GM12878 (cell line): ENCODE measurements around the gene SCT. TPM values are rescaled to one million over a fixed set of nuclear protein-coding genes. Genes with fewer than 3 reads are reported as not detected.

Source experiments
- ATAC-seq: fragments of 200-7000 bp; cut with Tn5 transposase; 3 replicates; pipeline ENCODE4 v1.9.1; 2020; ENCODE audit warnings: mild to moderate bottlenecking, moderate library complexity
- BruUV-seq: library from RNA; stranded (reverse); fragments of 400-500 nt; replicated peaks from 2 replicates; lab custom pipeline; 2021; lab: Mats Ljungman, UMichigan
- CTCF ChIA-PET: fragments of 300-600 bp; sonication (Branson Sonifier 250); formaldehyde crosslinking; extraction: SDS; loops from one replicate; lab custom pipeline; 2021; ENCODE audit warnings: inconsistent platforms; lab: Yijun Ruan, JAX
- POLR2A ChIA-PET: fragments of 350-600 bp; formaldehyde crosslinking; extraction: SDS; loops from one replicate; lab custom pipeline; 2021; ENCODE audit warnings: inconsistent platforms; lab: Charles Lee
- RAD21 ChIA-PET: fragments of 300-600 bp; sonication (Branson Sonifier 250); formaldehyde crosslinking; loops from one replicate; lab custom pipeline; 2023; ENCODE audit warnings: antibody characterized with exemption; ENCODE audit not compliant: unreplicated experiment; lab: Charles Lee
- SMC1A ChIA-PET: fragments of 300-600 bp; sonication (Branson Sonifier 250); formaldehyde crosslinking; loops from one replicate; lab custom pipeline; 2023; ENCODE audit not compliant: unreplicated experiment, uncharacterized antibody; lab: Charles Lee
- DNase-seq: peaks from one replicate; pipeline ENCODE4 v3.0.0-alpha.2; 2011; ENCODE audit warnings: low read depth, low spot score
- FAIRE-seq: peaks from 3 replicates; lab custom pipeline; 2011; peaks lifted over from hg19 to GRCh38; lab: Jason Lieb, UNC
- H2AFZ ChIP-seq: 2 replicates; pipeline ENCODE4 v1.6.0; 2011; ENCODE audit warnings: low read depth, low read length, control low read depth; ENCODE audit not compliant: control insufficient read depth
- H3K27ac ChIP-seq: 2 replicates; pipeline ENCODE4 v1.5.1; 2011; ENCODE audit warnings: control low read depth; ENCODE audit not compliant: control insufficient read depth, insufficient read depth
- H3K27me3 ChIP-seq, 2 experiments: replicated peaks in 1 of 2; 2 replicates each; pipeline versions ENCODE4 v1.6.0 to v1.6.1; 2011; ENCODE audit warnings: low read length in 1 of 2; ENCODE audit not compliant: control insufficient read depth in 2 of 2, insufficient read depth in 2 of 2
- H3K36me3 ChIP-seq, 2 experiments: 2 replicates each; pipeline ENCODE4 v1.5.1; 2011; ENCODE audit warnings: low read length in 1 of 2; ENCODE audit not compliant: control insufficient read depth in 2 of 2, insufficient read depth in 2 of 2
- H3K4me1 ChIP-seq: 2 replicates; pipeline ENCODE4 v1.6.1; 2011; ENCODE audit warnings: mild to moderate bottlenecking, low read length, moderate library complexity, mixed read lengths; ENCODE audit not compliant: control insufficient read depth, insufficient read depth
- H3K4me2 ChIP-seq: 2 replicates; pipeline ENCODE4 v1.6.0; 2011; ENCODE audit warnings: control low read depth; ENCODE audit not compliant: control insufficient read depth, insufficient read depth
- H3K4me3 ChIP-seq: fragments of 200-600 bp; sonication (generic); 2 replicates; pipeline ENCODE4 v1.5.1; 2016
- H3K79me2 ChIP-seq: 2 replicates; pipeline ENCODE4 v1.6.0; 2011; ENCODE audit warnings: low read length; ENCODE audit not compliant: control insufficient read depth, insufficient read depth
- H3K9ac ChIP-seq: 2 replicates; pipeline ENCODE4 v1.8.0; 2011; ENCODE audit warnings: low read length, control low read depth, mixed read lengths; ENCODE audit not compliant: control insufficient read depth, insufficient read depth
- H3K9me3 ChIP-seq: replicated peaks from 3 replicates; pipeline ENCODE4 v1.5.1; 2011; ENCODE audit warnings: mild to moderate bottlenecking, low read length; ENCODE audit not compliant: control insufficient read depth, insufficient read depth
- H4K20me1 ChIP-seq: 2 replicates; pipeline ENCODE4 v1.6.0; 2011; ENCODE audit not compliant: control insufficient read depth, insufficient read depth
- CREB1 ChIP-seq: IDR thresholded peaks from 2 replicates; pipeline ENCODE4 v1.6.1; 2012; ENCODE audit warnings: low read depth, mild to moderate bottlenecking, inconsistent platforms
- MEF2B ChIP-seq: fragments of 450-650 bp; IDR thresholded peaks from 2 replicates; pipeline ENCODE4 v1.6.1; 2018; ENCODE audit warnings: mild to moderate bottlenecking, moderate library complexity; ENCODE audit not compliant: partially characterized antibody, poor library complexity, severe bottlenecking
- PAX5 ChIP-seq: IDR thresholded peaks from 2 replicates; pipeline ENCODE4 v1.6.1; 2011; ENCODE audit warnings: low read depth, low read length, borderline replicate concordance
- RAD51 ChIP-seq: fragments of 450-650 bp; IDR thresholded peaks from 2 replicates; pipeline ENCODE4 v1.6.1; 2016; ENCODE audit warnings: moderate library complexity, mild to moderate bottlenecking, inconsistent platforms
- RB1 ChIP-seq: fragments of 450-650 bp; formaldehyde crosslinking; IDR thresholded peaks from 2 replicates; pipeline ENCODE4 v1.6.1; 2017; ENCODE audit warnings: mild to moderate bottlenecking, borderline replicate concordance
- SREBF1 ChIP-seq: IDR thresholded peaks from 2 replicates; pipeline ENCODE4 v1.6.1; 2012; ENCODE audit warnings: mild to moderate bottlenecking, low read length
- TCF7 ChIP-seq: IDR thresholded peaks from 2 replicates; pipeline ENCODE4 v1.6.1; 2014; ENCODE audit warnings: antibody characterized with exemption, borderline replicate concordance
- ZNF217 ChIP-seq: fragments of 450-650 bp; IDR thresholded peaks from 2 replicates; pipeline ENCODE4 v1.6.1; 2017; ENCODE audit warnings: antibody characterized with exemption, mild to moderate bottlenecking
- ZZZ3 ChIP-seq: IDR thresholded peaks from 2 replicates; pipeline ENCODE4 v1.6.1; 2011; ENCODE audit warnings: low read depth; ENCODE audit not compliant: control insufficient read depth, insufficient read length
- WGBS: methylation state at CpG from one replicate; pipeline ENCODE4 v1.1.6; 2016; ENCODE audit warnings: low lambda C conversion rate; ENCODE audit not compliant: insufficient replicate concordance, insufficient coverage; ENCODE audit errors: missing lambda C conversion rate; 5-methylcytosine and 5-hydroxymethylcytosine counted together
- in situ Hi-C: fragments of 300-500 bp; cut with MboI; formaldehyde crosslinking; loops from 9 replicates; pipeline ENCODE4 v1.14.3; 2018; ENCODE audit warnings: mixed read lengths
- intact Hi-C: fragments of 100-400 bp; cut with micrococcal nuclease; formaldehyde crosslinking; loops from one replicate; pipeline ENCODE4 v1.14.2; 2022; ENCODE audit not compliant: unreplicated experiment
- polyA plus RNA-seq, 11 experiments: library from polyadenylated mRNA; depleted of rRNA in 4 of 11; unstranded in 6 of 11; stranded (reverse) in 5 of 11; fragments of >200 nt; fragmentation: Nextera tagmentation in 4 of 11; fragmentation: Illumina TruSeq in 1 of 11; extraction: Ambion mirVana in 4 of 11; extraction: Trizol in 1 of 11; gene quantifications; 1 replicate in 1 of 11; 2 replicates in 10 of 11; pipeline versions ENCODE4 v1.2.1 to v1.2.3, GENCODE V29; 2011 to 2016; ENCODE audit warnings: inconsistent platforms in 2 of 11, missing spikeins in 2 of 11, low read depth in 1 of 11
- total RNA-seq, 4 experiments: library from RNA; depleted of rRNA in 3 of 4; stranded (reverse); fragments of >200 nt in 3 of 4; fragmentation: Illumina TruSeq in 1 of 4; extraction: Trizol in 1 of 4; gene quantifications; 2 replicates each; pipeline versions ENCODE4 v1.2.1 to v1.2.3, GENCODE V29; 2013 to 2021
- TF ChIP-seq, protein P1 (sequence below): fragments of 450-650 bp; IDR thresholded peaks from 2 replicates; pipeline ENCODE4 v1.6.1; 2016; ENCODE audit warnings: mild to moderate bottlenecking
- TF ChIP-seq, protein P2 (sequence below): fragments of 450-650 bp; IDR thresholded peaks from 2 replicates; pipeline ENCODE4 v1.6.1; 2017; ENCODE audit warnings: mild to moderate bottlenecking, moderate library complexity

SCT gene
- total and polyA plus RNA-seq, 10 of the 15 experiments (the other 5 are each of a cell fraction or from before 2014, with no cell fraction given), result not detected

DNA sequence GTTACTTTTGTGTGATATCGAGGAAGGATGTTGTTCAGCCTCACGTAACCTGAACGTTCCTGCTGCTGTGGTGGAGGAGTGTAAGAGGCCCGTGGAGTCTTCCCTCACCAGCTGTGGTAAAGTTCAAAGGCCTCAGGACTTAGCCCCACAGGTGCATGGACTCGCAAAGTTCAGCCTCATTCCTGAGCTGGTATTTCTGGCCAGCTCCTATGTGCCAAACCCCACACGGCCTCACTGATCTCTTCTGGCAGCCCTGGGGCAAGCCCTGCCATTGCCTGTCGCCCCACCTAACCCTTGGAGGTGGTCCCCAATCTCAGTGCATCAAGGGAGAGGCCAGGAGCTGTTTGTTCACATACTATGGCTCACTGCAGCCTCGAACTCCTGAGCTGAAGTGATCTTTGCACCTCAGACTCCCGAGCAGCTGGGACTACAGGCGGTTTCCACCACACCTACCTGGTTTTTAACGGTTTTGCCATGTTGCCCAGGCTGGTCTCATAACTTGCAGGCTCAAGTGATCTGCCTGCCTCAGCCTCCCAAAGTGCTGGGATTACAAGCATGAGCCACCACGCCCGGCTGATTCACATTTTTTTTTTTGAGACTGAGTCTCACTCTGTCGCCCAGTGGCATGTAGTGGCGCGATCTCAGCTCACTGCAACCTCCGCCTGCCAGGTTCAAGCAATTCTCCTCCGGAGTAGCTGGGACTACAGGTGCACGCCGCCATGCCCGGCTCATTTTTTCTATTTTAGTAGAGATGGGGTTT is 48.5 kb downstream of the SCT start:
- in situ Hi-C loops (no loop called here), intact Hi-C loops (no loop called here)
- Histone ChIP-seq H3K4me2 (peak overlapping the region; percentile 62), H3K27ac (no peak overlapping the region), H3K9me3 (no peaks in the 10 kb centered on the region), H3K9ac (peak overlapping the region; percentile 97), H2AFZ (no peak overlapping the region), H3K79me2 (peaks cover 53% of the 10 kb centered on the region), H3K36me3 (peaks cover 5 to 6% of the 10 kb centered on the region in 2 experiments), H3K4me3 (peak overlapping the region; percentile 85), H4K20me1 (peaks cover 28% of the 10 kb centered on the region), H3K4me1 (peaks cover 16% of the 10 kb centered on the region), H3K27me3 (peaks cover 0 to 3% of the 10 kb centered on the region in 2 experiments; a peak in 2 of 4 replicates)
- no peak for FAIRE-seq
- BruUV-seq, result no TSS peak
- no peak for ATAC-seq
- SMC1A ChIA-PET, result interaction anchor here (0.7 kb wide), 1 partner anchor 351 kb away, joined by 3 read pairs; no protein-coding TSS in a partner anchor
- CTCF ChIA-PET, result no interaction called here
- no peak for DNase-seq
- POLR2A ChIA-PET, result interaction anchor here (1.5 kb wide), 1 partner anchor 18 kb away, joined by 4 read pairs; no protein-coding TSS in a partner anchor
- RAD21 ChIA-PET, result no interaction called here
- 77% methylated on average over 21 of the region's 21 CpGs for WGBS
- TF ChIP-seq TCF7, result no peak
- no peak for TF ChIP-seq PAX5
- TF ChIP-seq SREBF1, result no peak
- no peak for TF ChIP-seq MEF2B
- no peak for TF ChIP-seq RB1

DNA sequence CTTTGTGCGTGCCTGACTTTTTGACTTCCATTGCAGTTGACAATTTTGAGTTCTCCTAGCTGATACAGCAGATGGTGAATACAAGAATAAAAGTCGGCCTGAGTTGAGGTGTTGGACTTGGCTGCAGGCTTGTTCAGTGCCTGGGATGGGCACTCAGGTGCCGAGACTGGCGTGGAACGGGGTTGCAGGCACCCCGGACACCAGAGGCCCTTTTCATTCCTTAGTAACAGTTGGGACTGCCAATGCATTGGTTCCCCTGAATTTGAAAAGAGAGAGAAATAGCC is 49.4 kb downstream of the SCT start:
- no peak overlapping the region for H2AFZ ChIP-seq
- peaks cover 53% of the 10 kb centered on the region for H3K79me2 ChIP-seq
- ChIA-PET POLR2A (interaction anchor here (0.9 to 1.5 kb wide), 3 partner anchors 9 to 144 kb away, joined by 3 to 4 read pairs (median 3); no protein-coding TSS in a partner anchor), SMC1A (no interaction called here), RAD21 (no interaction called here), CTCF (no interaction called here)
- H3K4me2 ChIP-seq, result peak overlapping the region; percentile 62
- in situ Hi-C loops, result no loop called here
- peaks cover 0 to 3% of the 10 kb centered on the region in 2 experiments; a peak in 2 of 4 replicates for H3K27me3 ChIP-seq
- intact Hi-C loops, result no loop called here
- H3K4me1 ChIP-seq, result peaks cover 16% of the 10 kb centered on the region
- H3K36me3 ChIP-seq, result peaks cover 5 to 6% of the 10 kb centered on the region in 2 experiments
- DNase-seq (no peak), ATAC-seq (no peak), FAIRE-seq (no peak)
- WGBS, result 47% methylated on average over 6 of the region's 6 CpGs
- no peaks in the 10 kb centered on the region for H3K9me3 ChIP-seq
- peaks cover 28% of the 10 kb centered on the region for H4K20me1 ChIP-seq
- peak overlapping the region; percentile 100 for H3K27ac ChIP-seq
- TSS peak; percentile 67 for BruUV-seq
- H3K4me3 ChIP-seq, result peak overlapping the region; percentile 85
- peak overlapping the region; percentile 97 for H3K9ac ChIP-seq
- TF ChIP-seq ZNF217, result no peak
- TF ChIP-seq RAD51, result no peak
- TF ChIP-seq ZZZ3, result no peak
- TF ChIP-seq, protein P1, sequence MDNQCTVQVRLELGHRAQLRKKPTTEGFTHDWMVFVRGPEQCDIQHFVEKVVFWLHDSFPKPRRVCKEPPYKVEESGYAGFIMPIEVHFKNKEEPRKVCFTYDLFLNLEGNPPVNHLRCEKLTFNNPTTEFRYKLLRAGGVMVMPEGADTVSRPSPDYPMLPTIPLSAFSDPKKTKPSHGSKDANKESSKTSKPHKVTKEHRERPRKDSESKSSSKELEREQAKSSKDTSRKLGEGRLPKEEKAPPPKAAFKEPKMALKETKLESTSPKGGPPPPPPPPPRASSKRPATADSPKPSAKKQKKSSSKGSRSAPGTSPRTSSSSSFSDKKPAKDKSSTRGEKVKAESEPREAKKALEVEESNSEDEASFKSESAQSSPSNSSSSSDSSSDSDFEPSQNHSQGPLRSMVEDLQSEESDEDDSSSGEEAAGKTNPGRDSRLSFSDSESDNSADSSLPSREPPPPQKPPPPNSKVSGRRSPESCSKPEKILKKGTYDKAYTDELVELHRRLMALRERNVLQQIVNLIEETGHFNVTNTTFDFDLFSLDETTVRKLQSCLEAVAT, result no peak
- TF ChIP-seq, protein P2, sequence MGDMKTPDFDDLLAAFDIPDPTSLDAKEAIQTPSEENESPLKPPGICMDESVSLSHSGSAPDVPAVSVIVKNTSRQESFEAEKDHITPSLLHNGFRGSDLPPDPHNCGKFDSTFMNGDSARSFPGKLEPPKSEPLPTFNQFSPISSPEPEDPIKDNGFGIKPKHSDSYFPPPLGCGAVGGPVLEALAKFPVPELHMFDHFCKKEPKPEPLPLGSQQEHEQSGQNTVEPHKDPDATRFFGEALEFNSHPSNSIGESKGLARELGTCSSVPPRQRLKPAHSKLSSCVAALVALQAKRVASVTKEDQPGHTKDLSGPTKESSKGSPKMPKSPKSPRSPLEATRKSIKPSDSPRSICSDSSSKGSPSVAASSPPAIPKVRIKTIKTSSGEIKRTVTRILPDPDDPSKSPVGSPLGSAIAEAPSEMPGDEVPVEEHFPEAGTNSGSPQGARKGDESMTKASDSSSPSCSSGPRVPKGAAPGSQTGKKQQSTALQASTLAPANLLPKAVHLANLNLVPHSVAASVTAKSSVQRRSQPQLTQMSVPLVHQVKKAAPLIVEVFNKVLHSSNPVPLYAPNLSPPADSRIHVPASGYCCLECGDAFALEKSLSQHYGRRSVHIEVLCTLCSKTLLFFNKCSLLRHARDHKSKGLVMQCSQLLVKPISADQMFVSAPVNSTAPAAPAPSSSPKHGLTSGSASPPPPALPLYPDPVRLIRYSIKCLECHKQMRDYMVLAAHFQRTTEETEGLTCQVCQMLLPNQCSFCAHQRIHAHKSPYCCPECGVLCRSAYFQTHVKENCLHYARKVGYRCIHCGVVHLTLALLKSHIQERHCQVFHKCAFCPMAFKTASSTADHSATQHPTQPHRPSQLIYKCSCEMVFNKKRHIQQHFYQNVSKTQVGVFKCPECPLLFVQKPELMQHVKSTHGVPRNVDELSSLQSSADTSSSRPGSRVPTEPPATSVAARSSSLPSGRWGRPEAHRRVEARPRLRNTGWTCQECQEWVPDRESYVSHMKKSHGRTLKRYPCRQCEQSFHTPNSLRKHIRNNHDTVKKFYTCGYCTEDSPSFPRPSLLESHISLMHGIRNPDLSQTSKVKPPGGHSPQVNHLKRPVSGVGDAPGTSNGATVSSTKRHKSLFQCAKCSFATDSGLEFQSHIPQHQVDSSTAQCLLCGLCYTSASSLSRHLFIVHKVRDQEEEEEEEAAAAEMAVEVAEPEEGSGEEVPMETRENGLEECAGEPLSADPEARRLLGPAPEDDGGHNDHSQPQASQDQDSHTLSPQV, result no peak
- no peak for TF ChIP-seq CREB1
- no peak for TF ChIP-seq PAX5
